HG03064 (cell line): ENCODE data around the gene CDC5L.
"Not testable (repeated sequence)": the region's sequence is repeated elsewhere in the genome, so short reads cannot be mapped to it uniquely, and the experiment has no call there.

Experiments
- ATAC-seq: cut with Tn5 transposase; IDR thresholded peaks from one replicate; pipeline ENCODE4 v1.9.1; 2021; ENCODE audit warnings: low read depth; ENCODE audit not compliant: unreplicated experiment

CDC5L gene

DNA sequence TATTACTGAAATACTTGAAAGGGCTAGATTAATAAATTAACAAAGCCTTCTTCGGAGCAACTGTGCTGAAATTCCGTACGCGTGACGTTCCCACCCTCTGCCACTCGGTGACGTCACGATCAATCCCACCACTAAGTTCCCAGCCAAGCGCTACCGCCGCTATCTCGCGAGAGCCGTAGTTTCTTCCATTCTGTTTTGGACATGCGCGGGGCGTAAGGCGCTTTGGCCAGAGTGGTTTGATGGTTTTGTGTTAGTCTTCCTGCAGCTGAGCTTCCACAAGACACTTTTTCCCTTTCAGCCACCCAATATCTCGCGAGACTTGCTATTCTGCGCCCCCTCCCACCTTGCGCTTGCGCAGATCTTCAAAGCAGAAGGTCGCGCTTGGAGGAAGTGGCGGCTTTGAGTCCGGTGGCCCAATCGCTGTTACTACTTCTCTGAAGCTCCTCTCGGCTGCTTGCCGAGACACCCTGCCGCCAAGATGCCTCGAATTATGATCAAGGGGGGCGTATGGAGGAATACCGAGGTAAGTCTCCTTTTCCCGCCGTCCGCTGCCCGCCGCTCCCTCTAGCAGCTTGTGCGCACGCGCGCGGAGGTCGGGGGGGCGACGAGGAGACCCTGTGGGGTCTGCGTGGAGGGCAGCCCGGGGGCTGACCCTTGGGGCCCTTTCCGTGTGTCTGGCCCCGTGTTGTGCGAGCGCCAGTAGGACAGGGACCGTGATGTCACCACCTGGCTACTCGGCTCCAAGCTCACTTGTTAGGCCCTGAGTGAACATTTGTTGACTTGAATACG, at the start of gene CDC5L:
Gene CDC5L, plus strand, starts transcription at position 361 of the 789 bp plus-strand sequence. Its CDS starts 118 bp downstream, at position 479.
- peak; percentile 88 for ATAC-seq

- no peak for ATAC-seq
Measured at GRCh38 chr6:44338228-44339122, 49.0 kb upstream of the CDC5L start.

DNA sequence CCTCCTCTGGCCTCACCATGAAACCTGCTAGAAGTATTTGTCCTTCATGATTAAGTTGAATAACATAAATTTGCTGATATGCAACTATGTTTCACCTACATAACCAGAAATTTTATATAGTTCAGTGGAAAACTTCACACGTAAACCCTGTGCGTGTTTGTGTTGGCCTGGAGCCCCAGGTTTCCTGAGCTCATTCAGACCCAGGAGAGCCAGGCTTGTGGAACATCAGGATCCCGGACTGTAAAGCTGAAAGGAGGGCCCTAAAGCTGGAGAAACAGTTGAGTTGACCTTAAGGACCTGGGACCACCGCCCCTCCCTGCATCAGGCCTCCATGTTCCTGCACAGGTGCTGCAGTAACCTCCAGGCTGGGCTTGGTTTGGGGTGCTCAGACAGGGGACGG, 48.2 kb upstream of the CDC5L start:
- ATAC-seq: no peak

GRCh38 chr6:44339763-44340625, 47.5 kb upstream of the CDC5L start:
- no peak for ATAC-seq

DNA sequence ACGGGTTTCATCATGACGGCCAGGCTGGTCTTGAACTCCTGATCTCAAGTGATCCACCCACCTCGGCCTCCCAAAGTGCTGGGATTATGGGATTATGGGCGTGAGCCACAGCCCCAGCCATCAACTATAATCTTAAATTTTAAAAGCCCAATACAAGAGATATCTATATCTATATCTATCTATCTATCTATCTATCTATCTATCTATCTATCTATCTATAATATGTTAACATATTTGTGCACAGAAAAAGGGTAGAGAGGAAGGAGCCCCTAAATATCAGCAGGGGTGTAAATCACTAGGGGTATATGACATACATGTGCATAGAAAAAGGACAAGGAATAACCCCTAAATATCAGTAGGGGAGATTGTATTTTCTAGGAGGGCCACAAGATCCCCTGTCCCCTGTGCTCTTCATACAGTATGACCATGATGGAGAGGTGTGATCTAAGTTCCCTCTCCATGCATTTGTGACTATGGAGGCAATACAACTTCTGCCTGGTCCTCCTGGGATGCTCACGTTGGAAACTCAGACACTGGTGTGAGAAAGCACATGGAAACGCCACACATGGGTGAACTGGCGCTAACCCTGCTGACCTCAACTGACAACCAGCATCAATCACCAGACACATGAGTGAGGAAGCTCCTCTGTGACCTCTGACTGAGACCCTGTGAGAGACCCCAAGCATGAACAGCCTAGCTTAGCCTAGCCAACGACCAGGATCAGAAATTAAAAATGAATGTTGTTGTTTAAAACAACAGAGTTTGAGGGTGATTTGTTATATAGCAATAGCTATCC, 46.2 kb upstream of the CDC5L start:
- ATAC-seq: no peak

DNA sequence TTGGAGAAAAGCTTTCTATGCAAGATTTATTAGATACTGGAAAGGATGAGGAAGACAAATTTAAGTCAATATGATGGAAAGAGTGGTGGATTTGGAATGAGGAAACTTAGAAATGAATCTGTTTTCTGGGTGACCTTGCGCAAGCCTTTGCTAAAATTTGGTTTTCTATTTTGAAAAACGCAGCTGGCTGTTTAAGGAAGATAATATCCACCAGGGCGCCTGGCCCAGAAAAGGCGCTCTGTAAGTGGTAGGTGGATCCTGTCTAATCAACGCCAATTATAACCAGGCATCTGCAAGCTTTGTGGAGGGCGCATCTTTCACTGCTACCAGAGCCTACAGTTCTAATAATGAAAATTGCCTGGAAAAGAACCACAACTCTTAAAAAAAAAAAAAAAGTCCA, 45.5 kb upstream of the CDC5L start:
- ATAC-seq: no peak

- ATAC-seq: no peak
Measured at GRCh38 chr6:44342489-44342888, 45.0 kb upstream of the CDC5L start, which contains the start of gene SPATS1. SPATS1 (plus strand) TSS chr6:44342650; CDS start chr6:44343096, 446 bp downstream.

DNA sequence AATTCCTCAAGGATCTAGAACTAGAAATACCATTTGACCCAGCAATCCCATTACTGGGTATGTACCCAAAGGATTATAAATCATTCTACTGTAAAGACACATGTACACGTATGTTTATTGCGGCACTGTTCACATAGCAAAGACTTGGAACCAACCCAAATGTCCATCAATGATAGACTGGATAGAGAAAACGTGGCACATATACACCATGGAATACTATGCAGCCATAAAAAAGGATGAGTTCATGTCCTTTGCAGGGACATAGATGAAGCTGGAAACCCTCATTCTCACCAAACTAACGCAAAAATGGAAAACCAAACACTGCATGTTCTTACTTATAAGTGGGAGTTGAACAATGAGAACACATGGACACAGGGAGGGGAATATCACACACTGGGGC, 40.7 kb upstream of the CDC5L start:
- not testable (repeated sequence) for ATAC-seq

DNA sequence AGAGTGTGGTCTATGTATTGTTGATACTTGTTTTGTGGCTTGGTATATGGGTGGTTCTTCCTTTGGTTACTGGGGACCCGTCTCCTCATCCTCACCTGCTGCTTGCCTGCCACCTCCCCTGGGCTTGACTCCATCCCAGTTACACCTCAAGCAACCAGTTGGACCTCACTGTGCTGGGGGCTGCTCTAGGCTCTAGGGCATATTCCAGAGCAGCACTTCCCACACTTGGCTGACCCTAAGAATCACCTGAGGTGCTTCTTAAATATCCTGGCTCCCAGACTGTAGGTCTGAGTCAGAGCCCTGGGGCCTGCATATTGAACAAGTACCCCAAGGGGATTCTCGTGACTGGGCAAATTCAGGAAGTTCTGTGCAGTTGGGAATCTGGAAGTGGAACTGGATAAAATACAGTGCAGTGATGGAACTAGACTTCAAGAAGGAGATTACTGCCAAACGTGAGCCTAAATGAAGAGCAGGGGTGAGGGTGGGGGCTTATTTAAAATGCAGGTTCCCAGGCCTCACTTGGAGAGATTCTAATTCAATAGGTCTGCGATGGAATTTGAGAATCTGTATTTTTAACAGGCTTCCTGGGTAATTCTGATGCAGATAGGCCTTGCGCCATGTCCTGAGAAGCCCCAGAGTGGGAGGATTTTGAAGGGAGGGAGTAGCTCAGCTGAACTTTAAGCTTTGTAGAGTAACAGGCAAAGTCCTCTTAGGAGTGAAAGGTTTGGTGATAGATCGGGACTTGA, 37.4 kb upstream of the CDC5L start:
- ATAC-seq: no peak

DNA sequence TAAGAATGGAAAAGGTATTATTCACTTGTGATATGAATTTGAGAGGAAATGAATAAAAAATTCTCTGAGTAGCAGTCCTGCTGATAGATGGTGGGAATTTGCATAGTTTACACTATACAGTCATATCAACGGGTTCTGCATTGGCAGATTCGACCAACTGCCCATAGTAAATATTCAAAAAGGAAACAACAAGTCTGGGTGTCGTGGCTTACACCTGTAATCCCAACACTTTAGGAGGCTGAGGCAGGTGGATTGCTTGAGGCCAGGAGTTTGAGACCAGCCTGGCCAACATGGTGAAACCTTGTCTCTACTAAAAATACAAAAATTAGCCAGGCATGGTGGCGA, 36.9 kb upstream of the CDC5L start:
- not testable (repeated sequence) for ATAC-seq

DNA sequence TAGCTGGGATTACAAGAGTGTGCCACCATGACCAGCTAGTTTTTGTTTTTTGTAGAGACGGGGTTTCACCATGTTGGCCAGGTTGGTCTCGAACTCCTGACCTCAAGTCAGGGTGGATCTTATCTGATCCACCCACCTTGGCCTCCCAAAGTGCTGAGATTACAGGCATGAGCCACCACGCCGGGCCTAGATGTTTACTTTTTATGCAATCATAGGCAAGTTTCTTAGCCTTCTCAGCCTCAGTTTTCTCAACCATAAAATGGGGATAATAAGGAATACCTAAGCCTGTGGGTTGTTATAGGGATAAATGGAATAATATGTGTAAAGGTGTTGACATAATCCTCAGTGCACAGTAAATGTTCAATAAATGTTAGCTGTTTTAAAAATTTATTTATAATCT, 35.2 kb upstream of the CDC5L start:
- no peak for ATAC-seq

DNA sequence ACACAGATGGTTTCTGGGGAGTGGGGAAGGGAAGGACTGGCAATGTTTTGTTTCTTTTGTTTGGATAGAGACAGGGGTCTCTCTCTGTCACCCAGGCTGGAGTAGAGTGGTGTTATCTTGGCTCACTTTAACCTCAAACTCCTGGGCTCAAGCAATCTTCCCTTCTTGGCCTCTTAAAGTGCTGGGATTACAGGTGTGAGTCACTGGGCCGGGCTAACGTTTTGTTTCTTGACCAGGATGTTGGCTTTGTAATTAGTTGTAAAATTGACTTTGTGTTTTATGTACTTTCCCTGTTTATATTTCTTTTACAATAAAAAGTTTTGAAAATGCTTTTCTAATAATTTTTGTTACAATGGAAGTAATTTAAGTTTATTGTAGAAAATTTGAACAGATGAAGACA, 34.2 kb upstream of the CDC5L start:
- no peak for ATAC-seq

DNA sequence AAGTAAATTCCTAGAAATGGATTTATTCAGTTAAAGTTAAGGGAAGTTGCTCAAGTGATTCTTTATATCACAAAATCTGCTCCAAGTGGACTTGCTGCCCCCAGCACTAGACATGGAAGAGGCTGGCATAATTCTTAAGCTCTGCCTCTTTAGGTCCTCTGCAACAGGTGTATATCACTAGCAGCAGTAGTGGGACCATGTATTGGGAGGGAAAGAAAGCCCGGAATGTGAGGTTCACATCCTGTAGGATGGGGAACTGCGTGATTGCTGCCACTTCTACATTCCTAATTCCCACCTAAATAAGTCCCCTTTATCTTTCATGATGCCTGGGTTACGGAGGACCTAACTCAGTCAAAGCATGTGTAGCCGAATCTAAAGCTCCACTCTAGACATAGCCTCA, 31.9 kb upstream of the CDC5L start:
- ATAC-seq: no peak

GRCh38 chr6:44356487-44356886, 31.0 kb upstream of the CDC5L start:
- ATAC-seq: no peak

DNA sequence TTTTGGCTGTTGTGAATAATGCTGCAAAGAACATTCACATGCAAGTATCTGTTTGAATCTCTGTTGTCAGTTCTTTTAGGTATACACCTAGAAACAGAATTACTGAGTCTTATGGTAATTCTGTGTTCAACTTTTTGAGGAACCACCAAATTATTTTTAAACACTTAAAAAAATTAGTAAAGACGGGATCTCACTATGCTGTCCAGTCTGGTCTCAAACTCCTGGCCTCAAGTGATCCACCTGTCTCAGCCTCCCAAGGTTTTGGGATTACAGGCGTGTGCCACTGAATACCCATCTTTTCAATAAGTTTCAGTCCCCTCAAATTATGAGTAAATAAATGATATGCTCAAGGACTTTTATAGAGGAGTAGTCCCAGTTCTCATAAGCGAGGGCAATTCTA, 27.5 kb upstream of the CDC5L start:
- no peak for ATAC-seq

DNA sequence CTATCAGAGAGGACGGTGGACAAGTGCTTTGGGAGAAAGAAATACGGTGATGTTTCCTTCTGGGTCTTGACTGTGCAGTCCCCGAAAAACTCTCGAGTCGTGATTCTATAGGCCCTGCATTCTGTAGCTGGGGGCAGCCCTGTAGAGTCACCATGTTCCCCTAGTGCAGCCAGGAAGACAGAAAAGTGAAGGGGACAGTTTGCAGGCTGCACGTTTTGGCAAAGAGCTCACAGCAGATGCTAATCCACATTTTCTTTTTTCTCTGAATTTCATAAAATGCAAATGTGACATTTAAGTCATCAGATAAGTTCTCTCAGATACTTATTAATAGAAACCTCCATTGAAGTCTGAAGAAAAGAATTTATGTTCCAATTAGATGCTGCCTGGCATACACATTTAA, 25.6 kb upstream of the CDC5L start:
- no peak for ATAC-seq

DNA sequence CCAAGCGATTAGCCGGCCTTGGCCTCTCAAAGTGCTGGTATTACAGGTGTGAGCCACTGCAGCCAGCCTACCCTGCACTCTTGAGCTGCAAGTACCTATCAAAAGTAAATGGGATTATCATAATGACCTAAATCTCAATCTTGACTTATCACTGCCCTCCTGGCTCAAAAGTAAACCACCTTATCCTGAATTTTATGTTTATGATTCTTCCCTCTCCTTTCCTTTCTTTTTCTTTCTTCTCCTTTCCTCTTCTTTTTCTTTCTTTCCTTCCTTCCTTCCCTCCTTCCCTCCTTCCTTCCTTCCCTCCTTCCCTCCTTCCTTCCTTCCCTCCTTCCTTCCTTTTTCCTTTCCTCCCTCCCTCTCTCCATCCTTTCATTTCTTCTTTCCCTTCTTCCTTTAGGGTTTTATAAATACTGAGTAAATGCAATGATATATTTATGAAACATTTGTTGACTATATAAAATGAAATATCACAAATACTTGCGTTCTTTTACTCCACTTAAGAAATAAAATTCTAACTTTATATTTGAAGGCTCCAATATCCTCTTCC, 24.1 kb upstream of the CDC5L start:
- ATAC-seq: no peak

GRCh38 chr6:44366781-44367180, 20.7 kb upstream of the CDC5L start:
- ATAC-seq: no peak

- ATAC-seq: no peak
Measured at GRCh38 chr6:44367681-44368080, 19.8 kb upstream of the CDC5L start.
